GM23248 (cell line): ENCODE data around the gene SLC5A11.

Experiments used
- EZH2 ChIP-seq: fragments of 200-600 bp; sonication (generic); IDR thresholded peaks from 2 replicates; pipeline ENCODE4 v1.6.1; 2018; ENCODE audit warnings: antibody characterized with exemption, mild to moderate bottlenecking; ENCODE audit not compliant: insufficient read depth, poor library complexity, severe bottlenecking
- EZH2phosphoT487 ChIP-seq: fragments of 200-600 bp; sonication (generic); IDR thresholded peaks from 2 replicates; pipeline ENCODE4 v1.6.1; 2018; ENCODE audit warnings: antibody characterized with exemption, moderate library complexity, mild to moderate bottlenecking, low read depth; ENCODE audit not compliant: insufficient read depth

DNA sequence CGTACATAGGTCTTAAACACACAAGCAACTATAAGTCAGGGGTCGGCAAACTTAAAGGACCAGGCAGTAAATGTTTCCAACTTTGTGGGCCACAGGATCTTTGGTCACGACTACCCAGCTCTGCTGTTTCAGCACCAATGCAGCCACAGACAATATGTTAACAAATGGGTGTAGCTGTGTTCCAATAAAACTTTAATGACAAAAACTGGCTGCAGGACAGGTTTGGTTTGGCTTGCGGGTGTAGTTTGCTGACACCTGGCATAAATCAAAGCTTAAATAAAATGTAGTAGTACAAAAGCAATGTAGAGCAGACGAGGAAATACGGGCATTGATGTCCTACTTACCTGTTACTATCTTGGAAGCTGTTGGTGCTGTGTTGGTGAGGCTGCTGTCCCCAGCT is 84.7 kb downstream of the SLC5A11 start:
- no peak for TF ChIP-seq EZH2
- no peak for TF ChIP-seq EZH2phosphoT487
